DMS53 treated with DMSO at 0.1 percent for 48 hours (cell line): ENCODE data around the gene PNMA6A.
"Not testable (repeated sequence)": the region's sequence is repeated elsewhere in the genome, so short reads cannot be mapped to it uniquely, and the experiment has no call there.

Source experiments
- DNase-seq: peaks from one replicate; lab custom pipeline; 2025; ENCODE audit not compliant: unreplicated experiment; lab: John Stamatoyannopoulos, UW

PNMA6A gene

GRCh38 chrX:153074935-153075334 lies 2.7 kb downstream of the PNMA6A start:
- no peak for DNase-seq

- DNase-seq, result no peak
Observed at GRCh38 chrX:153075366-153075765, 3.1 kb downstream of the PNMA6A start.

- not testable (repeated sequence) for DNase-seq
Observed at GRCh38 chrX:153077437-153078135, 5.3 kb downstream of the PNMA6A start.

GRCh38 chrX:153083238-153083923 lies 11.1 kb downstream of the PNMA6A start:
- not testable (repeated sequence) for DNase-seq

- DNase-seq, result no peak
Observed at GRCh38 chrX:153102418-153102817, 30.2 kb downstream of the PNMA6A start.

- not testable (repeated sequence) for DNase-seq
Observed at GRCh38 chrX:153104959-153105358, 32.7 kb downstream of the PNMA6A start.

GRCh38 chrX:153106092-153106801 lies 34.0 kb downstream of the PNMA6A start:
- not testable (repeated sequence) for DNase-seq

- DNase-seq, result not testable (repeated sequence)
Observed at GRCh38 chrX:153110735-153111134, 38.5 kb downstream of the PNMA6A start.

GRCh38 chrX:153113851-153114250 lies 41.6 kb downstream of the PNMA6A start:
- DNase-seq, result not testable (repeated sequence)

- not testable (repeated sequence) for DNase-seq
Observed at GRCh38 chrX:153117754-153118153, 45.5 kb downstream of the PNMA6A start.

- not testable (repeated sequence) for DNase-seq
Observed at GRCh38 chrX:153120230-153120629, 48.0 kb downstream of the PNMA6A start.

- DNase-seq, result not testable (repeated sequence)
Observed at GRCh38 chrX:153123468-153123867, 51.2 kb downstream of the PNMA6A start.
